A204.1 (cell line): ENCODE measurements around the gene KANSL1.

Experiments used
- FAIRE-seq: peaks from 2 replicates; lab custom pipeline; 2012; peaks lifted over from hg19 to GRCh38; lab: Jason Lieb, UNC

Gene KANSL1

GRCh38 chr17:46071796-46072195 is 121.4 kb downstream of the KANSL1 start:
- no peak for FAIRE-seq

- FAIRE-seq: no peak
Measured at GRCh38 chr17:46064460-46064859, 128.8 kb downstream of the KANSL1 start.

- FAIRE-seq: no peak
Measured at GRCh38 chr17:46063241-46063640, 130.0 kb downstream of the KANSL1 start.

- no peak for FAIRE-seq
Measured at GRCh38 chr17:46061435-46061834, 131.8 kb downstream of the KANSL1 start.

- FAIRE-seq: no peak
Measured at GRCh38 chr17:46060461-46060860, 132.8 kb downstream of the KANSL1 start.

- no peak for FAIRE-seq
Measured at GRCh38 chr17:46059486-46059885, 133.7 kb downstream of the KANSL1 start.

GRCh38 chr17:46057366-46057765 is 135.9 kb downstream of the KANSL1 start:
- FAIRE-seq: no peak

GRCh38 chr17:46056800-46057304 is 136.4 kb downstream of the KANSL1 start:
- FAIRE-seq: no peak

- FAIRE-seq: no peak
Measured at GRCh38 chr17:46053911-46054534, 139.2 kb downstream of the KANSL1 start.

GRCh38 chr17:46049656-46050055 is 143.6 kb downstream of the KANSL1 start:
- FAIRE-seq: no peak

GRCh38 chr17:46047856-46048255 is 145.4 kb downstream of the KANSL1 start:
- no peak for FAIRE-seq

- no peak for FAIRE-seq
Measured at GRCh38 chr17:46047398-46047797, 145.8 kb downstream of the KANSL1 start.

- no peak for FAIRE-seq
Measured at GRCh38 chr17:46046957-46047356, 146.3 kb downstream of the KANSL1 start.

- FAIRE-seq: no peak
Measured at GRCh38 chr17:46045639-46046038, 147.6 kb downstream of the KANSL1 start.

- no peak for FAIRE-seq
Measured at GRCh38 chr17:46044989-46045388, 148.2 kb downstream of the KANSL1 start.

- peak; percentile 79 for FAIRE-seq
Measured at GRCh38 chr17:46044286-46044928, 148.8 kb downstream of the KANSL1 start.

- no peak for FAIRE-seq
Measured at GRCh38 chr17:46043606-46044005, 149.6 kb downstream of the KANSL1 start.

- FAIRE-seq: no peak
Measured at GRCh38 chr17:46042925-46043324, 150.3 kb downstream of the KANSL1 start.

- no peak for FAIRE-seq
Measured at GRCh38 chr17:46042246-46042645, 151.0 kb downstream of the KANSL1 start.

- FAIRE-seq: no peak
Measured at GRCh38 chr17:46039592-46040186, 153.5 kb downstream of the KANSL1 start.

GRCh38 chr17:46038937-46039336 is 154.3 kb downstream of the KANSL1 start:
- FAIRE-seq: no peak

GRCh38 chr17:46038414-46038813 is 154.8 kb downstream of the KANSL1 start:
- no peak for FAIRE-seq

GRCh38 chr17:46037722-46038255 is 155.4 kb downstream of the KANSL1 start:
- FAIRE-seq: no peak
